K562 (cell line): ENCODE results near the gene G6PD. TPM values are rescaled to one million over a fixed set of nuclear protein-coding genes. Genes with fewer than 3 reads are reported as not detected.
A peak's percentile ranks its signal among the peaks of the same experiment; 100 is the strongest.

Source experiments
- ADNP ChIP-seq: fragments of 200-800 bp; sonication (Bioruptor generic); IDR thresholded peaks from 2 replicates; pipeline ENCODE4 v1.6.1; 2016; ENCODE audit warnings: missing genetic modification characterization, missing compliant biosample characterization
- C11orf30 ChIP-seq: fragments of 450-650 bp; IDR thresholded peaks from 2 replicates; pipeline ENCODE4 v1.6.1; 2016; ENCODE audit warnings: low read depth, mild to moderate bottlenecking
- DIDO1 ChIP-seq: fragments of 450-650 bp; IDR thresholded peaks from 2 replicates; pipeline ENCODE4 v1.6.1; 2016; ENCODE audit warnings: low read depth, missing biosample characterization, missing genetic modification characterization
- ELF2 ChIP-seq: fragments of 250-450 bp; sonication (Bioruptor Pico); IDR thresholded peaks from 2 replicates; pipeline ENCODE4 v1.5.0; 2021; ENCODE audit warnings: mild to moderate bottlenecking
- ELF4 ChIP-seq: fragments of 450-650 bp; formaldehyde crosslinking; IDR thresholded peaks from 2 replicates; pipeline ENCODE4 v1.4.0; 2022; ENCODE audit warnings: missing genetic modification characterization
- GATA2 ChIP-seq: sonication (generic); formaldehyde crosslinking; IDR thresholded peaks from 2 replicates; pipeline ENCODE4 v1.4.0; 2020; ENCODE audit warnings: mild to moderate bottlenecking, missing genetic modification reagents
- HDAC8 ChIP-seq: fragments of 450-650 bp; IDR thresholded peaks from 2 replicates; pipeline ENCODE4 v1.6.1; 2016; ENCODE audit warnings: mild to moderate bottlenecking, missing genetic modification characterization, moderate library complexity, missing compliant biosample characterization
- KHSRP ChIP-seq: fragments of 450-650 bp; IDR thresholded peaks from 2 replicates; pipeline ENCODE4 v1.6.1; 2017
- KLF10 ChIP-seq: fragments of 250-450 bp; sonication (Bioruptor Pico); IDR thresholded peaks from 2 replicates; pipeline ENCODE4 v1.6.1; 2021; ENCODE audit warnings: matching md5 sums
- MCM7 ChIP-seq, 2 experiments: fragments of 450-650 bp; IDR thresholded peaks; 2 replicates each; pipeline ENCODE4 v1.6.1; 2016 to 2018
- NELFE ChIP-seq: IDR thresholded peaks from 2 replicates; pipeline ENCODE4 v1.6.1; 2011; ENCODE audit warnings: mild to moderate bottlenecking; ENCODE audit not compliant: insufficient read depth, insufficient read length
- NRF1 ChIP-seq, 2 experiments: fragments of 450-650 bp; IDR thresholded peaks in 1 of 2; conservative IDR thresholded peaks in 1 of 2; 2 replicates each; pipeline ENCODE4 v1.6.1; 2014; ENCODE audit warnings: mild to moderate bottlenecking in 2 of 2
- PHF21A ChIP-seq: fragments of 450-650 bp; IDR thresholded peaks from 2 replicates; pipeline ENCODE4 v1.6.1; 2017; ENCODE audit warnings: low read depth, borderline replicate concordance
- SMAD4 ChIP-seq: fragments of 250-450 bp; sonication (Bioruptor Pico); conservative IDR thresholded peaks from 2 replicates; pipeline ENCODE4 v1.8.0; 2021; ENCODE audit warnings: inconsistent platforms, mild to moderate bottlenecking, moderate library complexity
- TCF7L2 ChIP-seq: fragments of 150-350 bp; IDR thresholded peaks from 2 replicates; pipeline ENCODE4 v1.6.1; 2016; ENCODE audit warnings: low read depth, mild to moderate bottlenecking, low read length, moderate library complexity
- TFAM ChIP-seq: fragments of 250-450 bp; sonication (Bioruptor Pico); conservative IDR thresholded peaks from 2 replicates; pipeline ENCODE4 v1.5.0; 2021; ENCODE audit warnings: mild to moderate bottlenecking, moderate library complexity
- U2AF1 ChIP-seq: fragments of 200-400 bp; formaldehyde crosslinking; optimal IDR thresholded peaks from 2 replicates; pipeline ENCODE3; 2017; ENCODE audit warnings: mild to moderate bottlenecking, low read depth, low read length, moderate library complexity
- ZC3H4 ChIP-seq: sonication (generic); formaldehyde crosslinking; IDR thresholded peaks from 2 replicates; pipeline ENCODE4 v1.9.0; 2021; ENCODE audit warnings: missing genetic modification reagents, borderline replicate concordance
- ZFX ChIP-seq: sonication (generic); formaldehyde crosslinking; IDR thresholded peaks from 2 replicates; pipeline ENCODE4 v1.8.0; 2022; ENCODE audit warnings: mild to moderate bottlenecking, missing genetic modification reagents, moderate library complexity
- ZKSCAN8 ChIP-seq: fragments of 200-800 bp; sonication (Bioruptor generic); IDR thresholded peaks from 2 replicates; pipeline ENCODE4 v1.6.1; 2016; ENCODE audit warnings: missing genetic modification characterization, missing compliant biosample characterization
- ZNF217 ChIP-seq: sonication (generic); formaldehyde crosslinking; IDR thresholded peaks from 2 replicates; pipeline ENCODE4 v1.8.0; 2022; ENCODE audit warnings: mild to moderate bottlenecking, missing genetic modification reagents
- ZNF3 ChIP-seq: fragments of 250-450 bp; sonication (Bioruptor Pico); IDR thresholded peaks from 2 replicates; pipeline ENCODE4 v1.5.0; 2021; ENCODE audit warnings: mild to moderate bottlenecking, moderate library complexity
- ZNF324 ChIP-seq: fragments of 250-450 bp; sonication (Bioruptor Pico); IDR thresholded peaks from 2 replicates; pipeline ENCODE4 v1.4.0; 2020; ENCODE audit warnings: mild to moderate bottlenecking
- ZNF766 ChIP-seq: fragments of 200-800 bp; sonication (Bioruptor generic); conservative IDR thresholded peaks from 2 replicates; pipeline ENCODE4 v1.6.1; 2016; ENCODE audit warnings: missing genetic modification characterization, missing compliant biosample characterization
- polyA plus RNA-seq, 8 experiments: library from polyadenylated mRNA; depleted of rRNA in 4 of 8; stranded (reverse) in 5 of 8; unstranded in 3 of 8; fragments of >200 nt; fragmentation: Nextera tagmentation in 2 of 8; fragmentation: Illumina TruSeq in 1 of 8; extraction: Ambion mirVana in 2 of 8; extraction: Trizol in 1 of 8; gene quantifications; 2 replicates each; pipeline versions ENCODE4 v1.2.1 to v1.2.3, GENCODE V29; 2011 to 2014; ENCODE audit warnings: inconsistent platforms in 1 of 8, missing spikeins in 1 of 8
- total RNA-seq, 7 experiments: library from RNA; depleted of rRNA in 6 of 7; stranded (reverse); fragments of >200 nt in 6 of 7; fragmentation: Illumina TruSeq in 2 of 7; extraction: Trizol in 2 of 7; gene quantifications; 2 replicates each; pipeline versions ENCODE4 v1.2.1 to v1.2.3, GENCODE V29; 2011 to 2021; ENCODE audit warnings: low replicate concordance in 1 of 7
- TF ChIP-seq, protein P1 (sequence below), 2 experiments: fragments of 450-650 bp; IDR thresholded peaks; 2 replicates each; pipeline ENCODE4 v1.6.1; 2016
- TF ChIP-seq, protein P2 (sequence below): fragments of 250-450 bp; sonication (Bioruptor Pico); IDR thresholded peaks from 2 replicates; pipeline ENCODE4 v1.5.1; 2021; ENCODE audit warnings: mild to moderate bottlenecking
- TF ChIP-seq, protein P3 (sequence below): fragments of 450-650 bp; IDR thresholded peaks from 2 replicates; pipeline ENCODE4 v1.7.0; 2016; ENCODE audit warnings: borderline replicate concordance

Gene G6PD
- total and polyA plus RNA-seq, 9 of the 15 experiments (the other 6 are each of a cell fraction or from before 2014, with no cell fraction given): 2.9 to 222 (median 66.4) TPM

- TF ChIP-seq ZNF3 (CRISPR knock-in tag) (no peak), NELFE (no peak), KHSRP (no peak), SMAD4 (CRISPR knock-in tag) (no peak), NRF1 (conservative IDR thresholded peaks at IDR 0.05 in 1 of 2, IDR thresholded peaks at IDR 0.05 in 1 of 2) (0 out of 4 replicates have a peak, but pooled peaks of 1 of the 2 experiments have one; percentile 29), DIDO1 (no peak), TFAM (no peak), ELF2 (CRISPR knock-in tag) (no peak), HDAC8 (tag) (no peak), ZKSCAN8 (0 out of 2 replicates have a peak, but pooled peaks have one; percentile 21), ZFX (CRISPR knock-in tag) (no peak), GATA2 (CRISPR knock-in tag) (no peak), ELF4 (no peak), ZNF766 (CRISPR knock-in tag) (no peak), PHF21A (no peak), U2AF1 (no peak), ZNF324 (CRISPR knock-in tag) (no peak), C11orf30 (peak; percentile 95), TCF7L2 (no peak), ADNP (no peak), KLF10 (CRISPR knock-in tag) (no peak), ZNF217 (CRISPR knock-in tag) (no peak), MCM7 (IDR thresholded peaks at IDR 0.05) (no peak), ZC3H4 (CRISPR knock-in tag) (no peak)
- TF ChIP-seq, protein P1, sequence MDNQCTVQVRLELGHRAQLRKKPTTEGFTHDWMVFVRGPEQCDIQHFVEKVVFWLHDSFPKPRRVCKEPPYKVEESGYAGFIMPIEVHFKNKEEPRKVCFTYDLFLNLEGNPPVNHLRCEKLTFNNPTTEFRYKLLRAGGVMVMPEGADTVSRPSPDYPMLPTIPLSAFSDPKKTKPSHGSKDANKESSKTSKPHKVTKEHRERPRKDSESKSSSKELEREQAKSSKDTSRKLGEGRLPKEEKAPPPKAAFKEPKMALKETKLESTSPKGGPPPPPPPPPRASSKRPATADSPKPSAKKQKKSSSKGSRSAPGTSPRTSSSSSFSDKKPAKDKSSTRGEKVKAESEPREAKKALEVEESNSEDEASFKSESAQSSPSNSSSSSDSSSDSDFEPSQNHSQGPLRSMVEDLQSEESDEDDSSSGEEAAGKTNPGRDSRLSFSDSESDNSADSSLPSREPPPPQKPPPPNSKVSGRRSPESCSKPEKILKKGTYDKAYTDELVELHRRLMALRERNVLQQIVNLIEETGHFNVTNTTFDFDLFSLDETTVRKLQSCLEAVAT (IDR thresholded peaks at IDR 0.05): no peak
- TF ChIP-seq, protein P2, sequence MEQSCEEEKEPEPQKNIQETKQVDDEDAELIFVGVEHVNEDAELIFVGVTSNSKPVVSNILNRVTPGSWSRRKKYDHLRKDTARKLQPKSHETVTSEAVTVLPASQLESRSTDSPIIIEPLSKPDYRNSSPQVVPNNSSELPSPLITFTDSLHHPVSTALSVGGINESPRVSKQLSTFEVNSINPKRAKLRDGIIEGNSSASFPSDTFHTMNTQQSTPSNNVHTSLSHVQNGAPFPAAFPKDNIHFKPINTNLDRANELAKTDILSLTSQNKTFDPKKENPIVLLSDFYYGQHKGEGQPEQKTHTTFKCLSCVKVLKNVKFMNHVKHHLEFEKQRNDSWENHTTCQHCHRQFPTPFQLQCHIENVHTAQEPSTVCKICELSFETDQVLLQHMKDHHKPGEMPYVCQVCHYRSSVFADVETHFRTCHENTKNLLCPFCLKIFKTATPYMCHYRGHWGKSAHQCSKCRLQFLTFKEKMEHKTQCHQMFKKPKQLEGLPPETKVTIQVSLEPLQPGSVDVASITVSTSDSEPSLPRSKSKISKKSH (CRISPR knock-in tag): no peak
- TF ChIP-seq, protein P3, sequence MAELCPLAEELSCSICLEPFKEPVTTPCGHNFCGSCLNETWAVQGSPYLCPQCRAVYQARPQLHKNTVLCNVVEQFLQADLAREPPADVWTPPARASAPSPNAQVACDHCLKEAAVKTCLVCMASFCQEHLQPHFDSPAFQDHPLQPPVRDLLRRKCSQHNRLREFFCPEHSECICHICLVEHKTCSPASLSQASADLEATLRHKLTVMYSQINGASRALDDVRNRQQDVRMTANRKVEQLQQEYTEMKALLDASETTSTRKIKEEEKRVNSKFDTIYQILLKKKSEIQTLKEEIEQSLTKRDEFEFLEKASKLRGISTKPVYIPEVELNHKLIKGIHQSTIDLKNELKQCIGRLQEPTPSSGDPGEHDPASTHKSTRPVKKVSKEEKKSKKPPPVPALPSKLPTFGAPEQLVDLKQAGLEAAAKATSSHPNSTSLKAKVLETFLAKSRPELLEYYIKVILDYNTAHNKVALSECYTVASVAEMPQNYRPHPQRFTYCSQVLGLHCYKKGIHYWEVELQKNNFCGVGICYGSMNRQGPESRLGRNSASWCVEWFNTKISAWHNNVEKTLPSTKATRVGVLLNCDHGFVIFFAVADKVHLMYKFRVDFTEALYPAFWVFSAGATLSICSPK: no peak
Observed at GRCh38 chrX:154484255-154485149, 62.1 kb downstream of the G6PD start (continued).
